ENCODE data around the gene TMEM150A. TPM values are rescaled to one million over a fixed set of nuclear protein-coding genes. Genes with fewer than 3 reads are reported as not detected.
"Not testable (repeated sequence)": the region's sequence is repeated elsewhere in the genome, so short reads cannot be mapped to it uniquely, and the experiment has no call there.

Gene TMEM150A
- polyA plus RNA-seq, 1 donor = 40.9 TPM

DNA sequence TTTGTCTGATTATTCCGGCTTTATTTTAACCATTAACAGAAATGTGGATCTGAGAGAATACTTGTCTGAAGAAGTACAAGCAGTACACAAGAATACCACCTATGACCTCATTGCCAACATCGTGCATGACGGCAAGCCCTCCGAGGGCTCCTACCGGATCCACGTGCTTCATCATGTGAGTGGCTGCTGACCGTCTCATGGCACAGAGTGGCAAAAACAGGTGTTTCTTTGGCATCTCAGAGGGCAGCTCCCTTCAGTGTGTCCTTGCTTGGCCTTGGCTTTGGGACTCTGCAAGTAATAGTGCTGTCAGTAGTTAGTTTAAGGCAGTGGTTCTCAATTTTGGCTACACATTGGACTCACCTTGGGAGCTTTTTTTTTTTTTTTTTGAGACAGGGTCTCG lies 42.4 kb upstream of the TMEM150A start:
- no peak for DNase-seq
- no peaks in the 10 kb centered on the region for H3K9me3 ChIP-seq (ENCODE audit: control insufficient read depth, low read depth, low read length)
- no peaks in the 10 kb centered on the region for H3K4me1 ChIP-seq (ENCODE audit: control insufficient read depth, insufficient read depth, low read length)
- no peak overlapping the region for H3K4me3 ChIP-seq (ENCODE audit: low read length)
- no peaks in the 10 kb centered on the region for H3K27me3 ChIP-seq (ENCODE audit: control insufficient read depth, insufficient read depth, low read length)
- H3K36me3 ChIP-seq (ENCODE audit: control insufficient read depth, insufficient read depth, low read length) = peaks cover 92% of the 10 kb centered on the region
- H3K27ac ChIP-seq (ENCODE audit: low read length) = no peak overlapping the region
- 80% methylated on average over 1 of the region's 8 CpGs for WGBS (ENCODE audit: insufficient coverage, low lambda C conversion rate)

DNA sequence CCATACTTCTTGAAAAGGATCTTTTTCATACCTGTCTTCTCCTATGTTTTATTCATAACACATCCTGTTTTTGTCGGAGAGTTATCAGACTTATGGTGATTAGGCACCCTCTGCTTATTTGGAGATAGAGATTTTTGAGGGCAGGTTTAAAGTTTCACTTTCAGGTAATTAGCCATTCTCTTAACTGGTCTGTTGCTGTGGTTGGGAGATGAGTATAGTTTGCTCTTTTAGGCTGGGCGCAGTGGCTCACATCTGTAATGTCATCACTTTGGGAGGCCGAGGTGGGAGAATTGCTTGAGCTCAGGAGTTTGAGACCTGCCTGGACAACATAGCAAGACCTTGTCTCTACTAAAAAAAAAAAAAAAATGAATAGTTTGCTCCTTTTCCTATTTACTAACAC lies 40.2 kb upstream of the TMEM150A start:
- no peak overlapping the region for H3K27ac ChIP-seq (ENCODE audit: low read length)
- H3K9me3 ChIP-seq (ENCODE audit: control insufficient read depth, low read depth, low read length) = no peaks in the 10 kb centered on the region
- DNase-seq = no peak
- peaks cover 93% of the 10 kb centered on the region for H3K36me3 ChIP-seq (ENCODE audit: control insufficient read depth, insufficient read depth, low read length)
- H3K4me1 ChIP-seq (ENCODE audit: control insufficient read depth, insufficient read depth, low read length) = no peaks in the 10 kb centered on the region
- no CpG with 5 or more reads among the region's 3 CpGs for WGBS (ENCODE audit: insufficient coverage, low lambda C conversion rate)
- H3K27me3 ChIP-seq (ENCODE audit: control insufficient read depth, insufficient read depth, low read length) = no peaks in the 10 kb centered on the region
- no peak overlapping the region for H3K4me3 ChIP-seq (ENCODE audit: low read length)

- no peak overlapping the region for H3K27ac ChIP-seq (ENCODE audit: low read length)
- no peaks in the 10 kb centered on the region for H3K9me3 ChIP-seq (ENCODE audit: control insufficient read depth, low read depth, low read length)
- H3K4me3 ChIP-seq (ENCODE audit: low read length) = no peak overlapping the region
- no peaks in the 10 kb centered on the region for H3K27me3 ChIP-seq (ENCODE audit: control insufficient read depth, insufficient read depth, low read length)
- peaks cover 82% of the 10 kb centered on the region for H3K36me3 ChIP-seq (ENCODE audit: control insufficient read depth, insufficient read depth, low read length)
- WGBS (ENCODE audit: insufficient coverage, low lambda C conversion rate) = 76% methylated on average over 3 of the region's 4 CpGs
- no peak for DNase-seq
- H3K4me1 ChIP-seq (ENCODE audit: control insufficient read depth, insufficient read depth, low read length) = no peaks in the 10 kb centered on the region
Observed at GRCh38 chr2:85635636-85636035, 33.1 kb upstream of the TMEM150A start.

DNA sequence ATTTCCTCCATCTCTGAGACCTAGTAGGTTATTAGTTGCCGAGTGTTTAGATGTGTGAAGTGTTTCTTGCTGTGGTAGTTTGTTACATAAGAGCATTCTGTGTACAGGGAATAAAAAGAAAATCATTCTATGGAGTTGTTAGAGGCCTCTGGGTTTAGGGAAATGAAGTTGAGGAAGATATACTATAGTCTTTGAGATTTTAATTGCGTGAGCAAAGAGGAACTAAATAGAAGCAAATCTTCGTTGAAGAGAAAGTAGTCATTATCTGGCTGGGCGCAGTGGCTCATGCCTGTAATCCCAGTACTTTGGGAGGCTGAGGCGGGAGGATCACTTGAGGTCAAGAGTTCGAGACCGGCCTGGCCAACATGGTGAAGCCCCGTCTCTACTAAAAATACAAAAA lies 32.5 kb upstream of the TMEM150A start:
- H3K9me3 ChIP-seq (ENCODE audit: control insufficient read depth, low read depth, low read length) = no peaks in the 10 kb centered on the region
- no peak overlapping the region for H3K27ac ChIP-seq (ENCODE audit: low read length)
- no peaks in the 10 kb centered on the region for H3K4me1 ChIP-seq (ENCODE audit: control insufficient read depth, insufficient read depth, low read length)
- no peak for DNase-seq
- H3K27me3 ChIP-seq (ENCODE audit: control insufficient read depth, insufficient read depth, low read length) = no peaks in the 10 kb centered on the region
- peaks cover 82% of the 10 kb centered on the region for H3K36me3 ChIP-seq (ENCODE audit: control insufficient read depth, insufficient read depth, low read length)
- H3K4me3 ChIP-seq (ENCODE audit: low read length) = no peak overlapping the region
- WGBS (ENCODE audit: insufficient coverage, low lambda C conversion rate) = 100% methylated on average over 3 of the region's 8 CpGs

- Histone ChIP-seq H3K9me3 (ENCODE audit: control insufficient read depth, low read depth, low read length) (no peaks in the 10 kb centered on the region), H3K36me3 (ENCODE audit: control insufficient read depth, insufficient read depth, low read length) (peaks cover 72% of the 10 kb centered on the region), H3K4me3 (ENCODE audit: low read length) (no peak overlapping the region), H3K4me1 (ENCODE audit: control insufficient read depth, insufficient read depth, low read length) (no peaks in the 10 kb centered on the region), H3K27ac (ENCODE audit: low read length) (no peak overlapping the region), H3K27me3 (ENCODE audit: control insufficient read depth, insufficient read depth, low read length) (no peaks in the 10 kb centered on the region)
- 100% methylated on average over 1 of the region's 3 CpGs for WGBS (ENCODE audit: insufficient coverage, low lambda C conversion rate)
- DNase-seq = no peak
Observed at GRCh38 chr2:85631316-85631715, 28.8 kb upstream of the TMEM150A start.

DNA sequence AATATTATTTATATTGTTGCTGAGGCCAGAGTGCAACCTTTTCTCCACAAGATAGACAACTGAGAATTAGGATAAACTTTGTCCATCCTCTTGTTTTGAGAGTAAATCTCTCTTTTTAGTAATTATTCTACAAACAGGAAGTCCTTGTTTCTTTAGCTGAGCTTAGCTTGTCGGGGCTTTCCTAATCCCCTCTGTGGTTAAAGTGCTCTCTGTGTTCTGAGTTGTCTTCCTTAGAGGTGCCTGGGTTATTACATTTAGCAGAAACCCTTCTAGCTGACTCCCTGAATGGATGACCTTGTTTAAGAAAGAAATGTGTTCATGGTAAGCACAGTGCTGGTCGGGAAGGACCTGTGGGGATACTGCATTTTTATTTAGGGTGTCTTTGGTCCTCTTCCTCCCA lies 26.2 kb upstream of the TMEM150A start:
- no peaks in the 10 kb centered on the region for H3K9me3 ChIP-seq (ENCODE audit: control insufficient read depth, low read depth, low read length)
- no peak overlapping the region for H3K4me3 ChIP-seq (ENCODE audit: low read length)
- WGBS (ENCODE audit: insufficient coverage, low lambda C conversion rate) = 40% methylated on average over 1 of the region's 2 CpGs
- no peak overlapping the region for H3K27ac ChIP-seq (ENCODE audit: low read length)
- DNase-seq = no peak
- no peaks in the 10 kb centered on the region for H3K4me1 ChIP-seq (ENCODE audit: control insufficient read depth, insufficient read depth, low read length)
- H3K36me3 ChIP-seq (ENCODE audit: control insufficient read depth, insufficient read depth, low read length) = peaks cover 76% of the 10 kb centered on the region
- H3K27me3 ChIP-seq (ENCODE audit: control insufficient read depth, insufficient read depth, low read length) = no peaks in the 10 kb centered on the region

DNA sequence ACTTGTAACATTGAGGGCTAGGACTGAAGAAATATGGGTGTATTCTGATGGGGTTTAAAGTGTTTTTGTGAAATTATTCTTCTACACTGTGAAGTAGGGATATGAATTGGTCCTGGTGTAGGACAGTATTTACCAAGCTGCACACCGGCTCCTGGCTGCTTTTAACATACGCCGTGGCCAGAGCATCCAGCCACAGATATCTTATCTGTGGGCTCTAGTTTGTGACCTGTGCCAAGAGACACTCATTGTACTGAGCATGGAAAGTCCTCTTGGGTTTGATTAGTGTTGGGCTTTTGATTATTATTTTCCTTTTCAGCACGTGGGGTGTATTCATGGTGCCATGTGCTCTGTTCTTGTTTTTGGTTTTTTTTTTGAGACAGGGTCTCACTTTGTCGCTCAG lies 21.5 kb upstream of the TMEM150A start:
- no peak for DNase-seq
- WGBS (ENCODE audit: insufficient coverage, low lambda C conversion rate) = no CpG with 5 or more reads among the region's 5 CpGs
- no peak overlapping the region for H3K4me3 ChIP-seq (ENCODE audit: low read length)
- H3K27me3 ChIP-seq (ENCODE audit: control insufficient read depth, insufficient read depth, low read length) = no peaks in the 10 kb centered on the region
- no peak overlapping the region for H3K27ac ChIP-seq (ENCODE audit: low read length)
- H3K4me1 ChIP-seq (ENCODE audit: control insufficient read depth, insufficient read depth, low read length) = no peaks in the 10 kb centered on the region
- H3K9me3 ChIP-seq (ENCODE audit: control insufficient read depth, low read depth, low read length) = no peaks in the 10 kb centered on the region
- H3K36me3 ChIP-seq (ENCODE audit: control insufficient read depth, insufficient read depth, low read length) = peaks cover 70% of the 10 kb centered on the region

DNA sequence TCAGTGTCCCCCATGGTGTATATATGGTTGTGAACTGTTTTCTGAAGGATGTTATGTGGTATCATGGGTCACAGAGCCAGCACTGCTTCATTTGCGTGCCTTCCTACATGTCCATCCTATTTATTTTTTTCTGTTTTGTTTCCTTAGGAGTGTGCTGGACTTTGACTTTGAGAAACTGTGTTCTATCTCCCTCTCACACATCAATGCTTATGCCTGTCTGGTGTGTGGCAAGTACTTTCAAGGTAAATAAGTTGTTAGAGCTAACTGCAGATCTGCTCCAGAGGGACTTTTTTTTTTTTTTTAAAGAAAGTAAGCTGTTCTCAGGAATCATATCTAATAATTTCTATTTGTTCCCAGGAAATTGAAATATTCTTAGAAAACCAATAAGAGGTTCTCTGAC lies 18.8 kb upstream of the TMEM150A start:
- Histone ChIP-seq H3K4me3 (ENCODE audit: low read length) (no peak overlapping the region), H3K9me3 (ENCODE audit: control insufficient read depth, low read depth, low read length) (peaks cover under 1% of the 10 kb centered on the region), H3K4me1 (ENCODE audit: control insufficient read depth, insufficient read depth, low read length) (peaks cover 6% of the 10 kb centered on the region), H3K27ac (ENCODE audit: low read length) (no peak overlapping the region), H3K36me3 (ENCODE audit: control insufficient read depth, insufficient read depth, low read length) (peaks cover 51% of the 10 kb centered on the region), H3K27me3 (ENCODE audit: control insufficient read depth, insufficient read depth, low read length) (no peaks in the 10 kb centered on the region)
- WGBS (ENCODE audit: insufficient coverage, low lambda C conversion rate) = no CpG with 5 or more reads among the region's 1 CpG
- no peak for DNase-seq

GRCh38 chr2:85619617-85620016 lies 17.1 kb upstream of the TMEM150A start:
- H3K27ac ChIP-seq (ENCODE audit: low read length) = no peak overlapping the region
- no CpG with 5 or more reads among the region's 6 CpGs for WGBS (ENCODE audit: insufficient coverage, low lambda C conversion rate)
- H3K4me3 ChIP-seq (ENCODE audit: low read length) = no peak overlapping the region
- peaks cover 5% of the 10 kb centered on the region for H3K9me3 ChIP-seq (ENCODE audit: control insufficient read depth, low read depth, low read length)
- no peaks in the 10 kb centered on the region for H3K27me3 ChIP-seq (ENCODE audit: control insufficient read depth, insufficient read depth, low read length)
- H3K4me1 ChIP-seq (ENCODE audit: control insufficient read depth, insufficient read depth, low read length) = peaks cover 9% of the 10 kb centered on the region
- peaks cover 37% of the 10 kb centered on the region for H3K36me3 ChIP-seq (ENCODE audit: control insufficient read depth, insufficient read depth, low read length)
- DNase-seq = no peak

- not testable (repeated sequence) for H3K27ac ChIP-seq (ENCODE audit: low read length); H3K9me3 ChIP-seq (ENCODE audit: control insufficient read depth, low read depth, low read length); DNase-seq; H3K4me1 ChIP-seq (ENCODE audit: control insufficient read depth, insufficient read depth, low read length); H3K4me3 ChIP-seq (ENCODE audit: low read length); H3K27me3 ChIP-seq (ENCODE audit: control insufficient read depth, insufficient read depth, low read length)
- H3K36me3 ChIP-seq (ENCODE audit: control insufficient read depth, insufficient read depth, low read length) = peaks cover 24% of the 10 kb centered on the region
- WGBS (ENCODE audit: insufficient coverage, low lambda C conversion rate) = no CpG with 5 or more reads among the region's 5 CpGs
Observed at GRCh38 chr2:85617723-85618122, 15.2 kb upstream of the TMEM150A start.

DNA sequence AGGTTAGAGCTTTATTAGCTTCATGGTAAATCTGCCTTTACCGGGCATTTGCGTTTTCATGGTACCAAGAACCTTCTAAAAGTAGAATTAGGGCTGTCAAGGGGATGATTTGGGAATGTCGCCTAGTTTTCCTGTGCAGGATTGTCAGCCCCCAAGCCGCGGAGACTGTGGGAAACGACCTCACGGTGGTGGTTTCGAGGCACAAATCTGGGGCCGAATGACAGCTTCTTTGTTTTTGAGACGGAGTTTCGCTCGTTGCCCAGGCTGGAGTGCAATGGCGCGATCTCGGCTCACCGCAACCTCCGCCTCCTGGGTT lies 12.9 kb upstream of the TMEM150A start:
- H3K36me3 ChIP-seq (ENCODE audit: control insufficient read depth, insufficient read depth, low read length) = peaks cover 8% of the 10 kb centered on the region
- peaks cover 8% of the 10 kb centered on the region for H3K9me3 ChIP-seq (ENCODE audit: control insufficient read depth, low read depth, low read length)
- H3K27me3 ChIP-seq (ENCODE audit: control insufficient read depth, insufficient read depth, low read length) = no peaks in the 10 kb centered on the region
- no CpG with 5 or more reads among the region's 17 CpGs for WGBS (ENCODE audit: insufficient coverage, low lambda C conversion rate)
- H3K4me1 ChIP-seq (ENCODE audit: control insufficient read depth, insufficient read depth, low read length) = peaks cover 13% of the 10 kb centered on the region
- DNase-seq = no peak
- H3K27ac ChIP-seq (ENCODE audit: low read length) = no peak overlapping the region
- peak overlapping the region; percentile 83 for H3K4me3 ChIP-seq (ENCODE audit: low read length)
